Globus pallidus (tissue), 1 donor: ENCODE measurements around the gene ALPL.

ENCODE experiments used
- DNase-seq: peaks from one replicate; pipeline ENCODE4 v3.0.0-alpha.2; 2015; ENCODE audit warnings: low spot score

Gene ALPL

GRCh38 chr1:21530368-21531016, 21.3 kb downstream of the ALPL start:
- DNase-seq, result no peak

- DNase-seq, result no peak
Observed at GRCh38 chr1:21531241-21531640, 22.0 kb downstream of the ALPL start.

DNA sequence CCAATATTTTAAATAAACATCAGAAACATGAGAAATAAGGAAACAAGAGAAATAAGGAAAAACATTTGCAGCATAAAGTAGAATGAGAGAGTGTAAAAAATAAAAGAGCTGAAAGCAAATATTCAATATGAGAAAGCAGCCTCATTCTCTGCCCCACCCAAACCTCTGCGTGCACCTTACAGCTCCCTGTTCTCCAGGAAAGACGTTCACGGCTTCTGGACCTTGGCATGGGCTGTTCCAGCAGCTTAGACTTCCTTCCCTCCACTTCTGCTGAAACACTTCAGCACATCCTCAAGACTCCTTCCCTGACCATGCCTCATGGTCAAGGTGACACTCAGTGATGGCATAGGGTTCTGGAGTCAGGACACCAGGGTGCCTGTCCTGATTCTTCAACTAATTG, 23.3 kb downstream of the ALPL start:
- no peak for DNase-seq

DNA sequence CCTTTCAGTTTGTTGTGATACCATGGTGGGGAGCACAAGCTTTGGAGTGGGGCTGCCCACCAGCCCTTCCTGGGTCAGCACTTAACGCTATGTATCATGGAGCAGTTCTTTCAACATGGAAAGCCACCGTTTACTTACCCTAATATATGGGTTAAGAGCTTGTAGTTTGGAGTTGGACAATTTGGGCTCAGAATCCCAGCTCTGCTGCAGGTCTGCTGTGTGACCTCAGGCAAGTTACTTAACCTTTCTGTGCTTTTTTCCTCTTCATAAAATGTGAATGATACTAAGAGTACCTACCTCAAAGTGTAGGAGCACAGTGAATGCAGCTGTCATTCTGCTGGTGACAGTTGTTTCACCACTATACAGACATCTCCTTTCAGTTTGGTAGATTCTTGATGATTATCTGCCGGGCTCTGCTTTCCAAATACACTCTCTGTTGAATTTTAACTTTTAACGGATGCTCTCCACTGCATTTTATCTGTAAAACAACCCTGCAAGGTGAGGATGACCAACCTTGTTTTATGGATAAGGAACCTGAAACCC, 23.8 kb downstream of the ALPL start:
- DNase-seq, result no peak

GRCh38 chr1:21534146-21534545, 24.9 kb downstream of the ALPL start:
- no peak for DNase-seq

- no peak for DNase-seq
Observed at GRCh38 chr1:21534674-21535378, 25.6 kb downstream of the ALPL start.

GRCh38 chr1:21536218-21536617, 27.0 kb downstream of the ALPL start:
- DNase-seq, result no peak

DNA sequence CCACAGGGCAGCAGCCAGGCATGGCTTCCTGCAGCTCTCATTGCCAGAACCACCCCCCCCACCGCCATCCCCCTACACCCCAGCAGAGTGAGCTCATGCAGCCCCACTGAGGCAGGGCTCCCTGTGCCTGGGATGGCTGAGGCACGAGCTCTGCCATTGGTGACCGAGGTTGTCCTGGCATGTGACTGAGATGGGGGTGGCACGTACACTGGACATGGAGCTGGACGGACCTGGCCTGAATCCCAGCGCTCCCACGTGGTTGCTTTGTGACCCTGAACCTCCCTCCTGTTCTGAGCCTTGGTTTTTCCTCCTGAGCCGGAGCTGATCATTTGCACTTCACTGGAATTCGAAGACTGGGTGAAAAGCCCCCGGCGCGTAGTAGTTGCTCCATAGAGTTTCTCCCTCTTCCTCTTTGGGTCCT, 28.3 kb downstream of the ALPL start:
- DNase-seq, result no peak

DNA sequence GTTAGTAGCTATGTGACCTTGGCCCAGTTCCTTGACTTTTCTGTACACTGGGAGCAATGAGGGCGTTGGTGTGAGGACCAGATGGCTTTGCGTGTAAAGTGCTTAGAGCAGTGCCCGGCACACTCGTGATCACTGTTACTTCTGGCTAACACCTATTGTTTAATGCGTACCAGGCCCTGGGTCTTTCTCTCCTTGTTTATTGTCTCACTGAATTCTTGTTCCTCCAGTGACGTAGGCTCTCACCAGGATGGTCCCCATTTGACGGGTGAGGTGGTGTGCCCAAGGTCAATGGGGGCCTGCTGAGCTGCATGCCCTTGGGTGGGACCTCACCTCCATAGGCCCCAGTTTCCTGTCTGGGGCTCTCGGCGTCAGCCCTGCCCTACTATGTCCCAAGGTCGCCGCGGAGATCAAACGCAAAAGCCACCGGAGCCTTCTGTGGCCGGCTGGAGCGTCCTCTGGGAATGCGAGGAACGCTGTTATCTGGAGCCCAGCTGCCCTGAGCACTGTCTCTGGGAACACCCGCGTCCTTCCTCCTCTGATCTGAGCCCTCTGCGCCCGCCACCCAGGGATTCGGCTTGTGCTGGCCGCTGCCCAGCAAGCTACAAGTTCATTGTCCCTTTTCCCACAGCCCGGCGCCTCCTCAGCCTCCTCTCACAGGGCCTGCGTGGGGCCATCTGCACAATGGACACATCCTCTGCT, 28.9 kb downstream of the ALPL start:
- no peak for DNase-seq

GRCh38 chr1:21539933-21540332, 30.7 kb downstream of the ALPL start:
- no peak for DNase-seq

GRCh38 chr1:21541329-21541728, 32.1 kb downstream of the ALPL start:
- DNase-seq, result no peak

DNA sequence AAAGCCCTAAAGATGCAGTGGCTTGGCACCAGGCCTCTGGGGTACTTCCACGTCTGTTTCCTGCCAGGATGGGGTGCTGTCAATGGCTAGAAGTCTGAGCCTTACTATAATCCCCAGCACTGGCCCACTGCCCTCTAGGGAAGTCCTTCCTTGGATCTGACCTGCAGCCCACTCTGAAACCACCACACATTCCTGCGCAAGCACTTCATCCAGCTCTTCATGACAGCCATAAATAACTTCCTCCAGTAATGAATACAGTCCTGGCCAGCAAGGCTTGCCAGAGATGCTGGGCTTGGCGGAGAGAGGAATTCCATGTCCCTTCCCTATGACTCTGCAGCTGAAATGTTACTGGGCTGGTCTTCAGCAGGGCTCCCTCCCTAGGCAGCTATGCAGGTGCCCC, 32.6 kb downstream of the ALPL start:
- DNase-seq, result no peak

GRCh38 chr1:21543598-21543997, 34.4 kb downstream of the ALPL start:
- no peak for DNase-seq

GRCh38 chr1:21544095-21544494, 34.9 kb downstream of the ALPL start:
- DNase-seq, result no peak

- no peak for DNase-seq
Observed at GRCh38 chr1:21546122-21546825, 37.1 kb downstream of the ALPL start.

DNA sequence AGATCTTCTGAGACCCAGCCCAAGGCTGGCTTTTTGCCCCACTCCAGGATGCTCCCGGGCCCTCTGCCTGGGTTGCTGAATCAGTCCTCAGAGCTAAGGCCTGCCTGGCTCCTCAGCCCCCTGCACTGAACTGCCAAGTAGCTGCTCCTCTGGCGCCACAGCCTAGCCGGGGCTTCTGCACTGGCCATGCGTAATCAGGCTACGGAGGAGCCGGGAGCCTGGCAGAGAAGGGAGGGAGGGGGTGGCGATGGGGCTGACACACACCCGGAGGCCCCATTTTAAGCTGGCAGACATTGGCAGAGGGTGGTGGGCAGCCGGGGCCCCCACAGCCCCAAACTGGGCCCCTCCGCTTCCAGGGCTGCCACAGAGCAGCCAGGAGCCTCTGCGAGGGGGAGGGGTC, 38.7 kb downstream of the ALPL start:
- peak; percentile 57 for DNase-seq

- no peak for DNase-seq
Observed at GRCh38 chr1:21550097-21550496, 40.9 kb downstream of the ALPL start.

- no peak for DNase-seq
Observed at GRCh38 chr1:21550866-21551475, 41.7 kb downstream of the ALPL start.

- DNase-seq, result no peak
Observed at GRCh38 chr1:21552715-21553114, 43.5 kb downstream of the ALPL start.

GRCh38 chr1:21553116-21553926, 44.1 kb downstream of the ALPL start:
- DNase-seq, result no peak
